Thymus (tissue), 11 donors: ENCODE results near the gene PDPR. TPM values are rescaled to one million over a fixed set of nuclear protein-coding genes. Genes with fewer than 3 reads are reported as not detected.
"Not testable (repeated sequence)": the region's sequence is repeated elsewhere in the genome, so short reads cannot be mapped to it uniquely, and the experiment has no call there.

Experiments
- DNase-seq, 9 donors: peaks; one replicate each; pipeline ENCODE4 v3.0.0-alpha.2; 2013; ENCODE audit warnings: low spot score in 9 of 9, low read depth in 6 of 9, missing footprints in 1 of 9
- H3K27ac ChIP-seq, 2 donors: one replicate each; pipeline ENCODE4 v1.5.1; 2013; ENCODE audit warnings: control low read depth in 1 of 2, low read depth in 1 of 2, low read length in 1 of 2, mild to moderate bottlenecking in 1 of 2, moderate library complexity in 1 of 2
- H3K27me3 ChIP-seq, 2 donors: one replicate each; pipeline ENCODE4 v1.5.1; 2013; ENCODE audit warnings: low read length in 1 of 2; ENCODE audit not compliant: control insufficient read depth in 2 of 2, insufficient read depth in 1 of 2
- H3K36me3 ChIP-seq, 2 donors: one replicate each; pipeline ENCODE4 v1.5.1; 2013; ENCODE audit warnings: low read length in 1 of 2, mild to moderate bottlenecking in 1 of 2, moderate library complexity in 1 of 2; ENCODE audit not compliant: control insufficient read depth in 2 of 2, insufficient read depth in 2 of 2
- H3K4me1 ChIP-seq, 2 donors: one replicate each; pipeline ENCODE4 v1.5.1; 2013; ENCODE audit warnings: low read length in 2 of 2; ENCODE audit not compliant: control insufficient read depth in 2 of 2, insufficient read depth in 2 of 2
- H3K4me3 ChIP-seq, 2 donors: one replicate each; pipeline ENCODE4 v1.5.1; 2013; ENCODE audit warnings: low read length in 2 of 2, control low read depth in 1 of 2, mild to moderate bottlenecking in 1 of 2
- H3K9me3 ChIP-seq, 2 donors: one replicate each; pipeline ENCODE4 v1.5.1; 2013; ENCODE audit warnings: low read length in 1 of 2, mild to moderate bottlenecking in 1 of 2; ENCODE audit not compliant: control insufficient read depth in 2 of 2, insufficient read depth in 1 of 2
- WGBS: extraction: QIAGEN DNeasy Blood & Tissue Kit; methylation state at CpG from one replicate; pipeline ENCODE4 v1.1.7; 2013; 5-methylcytosine and 5-hydroxymethylcytosine counted together
- polyA plus RNA-seq: library from polyadenylated mRNA; stranded (reverse); fragments of 200-250 nt; gene quantifications from one replicate; pipeline ENCODE4 v1.2.3, GENCODE V29; 2013
- total RNA-seq: library from RNA; stranded (reverse); fragments of 120-200 nt; gene quantifications from one replicate; pipeline ENCODE4 v1.2.4, GENCODE V29; 2013
- donor health status: healthy.

The PDPR gene
- total and polyA plus RNA-seq, 2 donors, result 8.4 to 10.1 TPM

- not testable (repeated sequence) for H3K27ac ChIP-seq, H3K9me3 ChIP-seq, H3K4me1 ChIP-seq, DNase-seq, H3K27me3 ChIP-seq, H3K4me3 ChIP-seq
- 94% methylated on average over 11 of the region's 11 CpGs for WGBS
- peaks cover 50 to 58% of the 10 kb centered on the region in 2 donors for H3K36me3 ChIP-seq
Observed at GRCh38 chr16:70147853-70148252, 33.7 kb downstream of the PDPR start.

- peaks cover 50 to 58% of the 10 kb centered on the region in 2 donors for H3K36me3 ChIP-seq
- H3K9me3 ChIP-seq, H3K4me1 ChIP-seq, H3K27me3 ChIP-seq, H3K27ac ChIP-seq, H3K4me3 ChIP-seq, DNase-seq: not testable (repeated sequence)
- 98% methylated on average over 6 of the region's 6 CpGs for WGBS
Observed at GRCh38 chr16:70148453-70148852, 34.3 kb downstream of the PDPR start.

GRCh38 chr16:70149296-70149695 lies 35.2 kb downstream of the PDPR start:
- not testable (repeated sequence) for H3K4me3 ChIP-seq, DNase-seq, H3K9me3 ChIP-seq, H3K4me1 ChIP-seq, H3K27ac ChIP-seq, H3K27me3 ChIP-seq
- WGBS, result 99% methylated on average over 8 of the region's 8 CpGs
- peaks cover 55 to 57% of the 10 kb centered on the region in 2 donors for H3K36me3 ChIP-seq

GRCh38 chr16:70151391-70151790 lies 37.3 kb downstream of the PDPR start:
- no peaks in the 10 kb centered on the region for H3K27me3 ChIP-seq
- no peaks in the 10 kb centered on the region for H3K9me3 ChIP-seq
- no peak overlapping the region for H3K27ac ChIP-seq
- no peaks in the 10 kb centered on the region for H3K4me1 ChIP-seq
- peaks cover 60 to 72% of the 10 kb centered on the region in 2 donors for H3K36me3 ChIP-seq
- peak in 1 of 9 donors; percentile 2 for DNase-seq
- no peak overlapping the region for H3K4me3 ChIP-seq
- WGBS, result 97% methylated on average over 2 of the region's 2 CpGs

GRCh38 chr16:70151941-70152509 lies 37.9 kb downstream of the PDPR start:
- H3K27me3 ChIP-seq, result no peaks in the 10 kb centered on the region
- no peak overlapping the region for H3K27ac ChIP-seq
- DNase-seq, result no peak
- no peaks in the 10 kb centered on the region for H3K4me1 ChIP-seq
- H3K9me3 ChIP-seq, result no peaks in the 10 kb centered on the region
- H3K36me3 ChIP-seq, result peaks cover 67 to 78% of the 10 kb centered on the region in 2 donors
- WGBS, result 96% methylated on average over 17 of the region's 17 CpGs
- H3K4me3 ChIP-seq, result no peak overlapping the region

GRCh38 chr16:70152578-70153302 lies 38.6 kb downstream of the PDPR start:
- no peaks in the 10 kb centered on the region for H3K27me3 ChIP-seq
- no peaks in the 10 kb centered on the region for H3K4me1 ChIP-seq
- peaks cover 72 to 83% of the 10 kb centered on the region in 2 donors for H3K36me3 ChIP-seq
- H3K4me3 ChIP-seq, result no peak overlapping the region
- 98% methylated on average over 13 of the region's 13 CpGs for WGBS
- no peak overlapping the region for H3K27ac ChIP-seq
- H3K9me3 ChIP-seq, result no peaks in the 10 kb centered on the region
- DNase-seq, result no peak

- H3K27me3 ChIP-seq, H3K4me1 ChIP-seq, H3K27ac ChIP-seq, H3K4me3 ChIP-seq, H3K9me3 ChIP-seq, DNase-seq: not testable (repeated sequence)
- 95% methylated on average over 10 of the region's 10 CpGs for WGBS
- H3K36me3 ChIP-seq, result peaks cover 75 to 89% of the 10 kb centered on the region in 2 donors
Observed at GRCh38 chr16:70154736-70155135, 40.6 kb downstream of the PDPR start.

- H3K9me3 ChIP-seq, result no peaks in the 10 kb centered on the region
- H3K4me1 ChIP-seq, result no peaks in the 10 kb centered on the region
- 95% methylated on average over 29 of the region's 29 CpGs for WGBS
- no peak overlapping the region for H3K4me3 ChIP-seq
- no peak overlapping the region for H3K27ac ChIP-seq
- no peaks in the 10 kb centered on the region for H3K27me3 ChIP-seq
- peaks cover 78 to 92% of the 10 kb centered on the region in 2 donors for H3K36me3 ChIP-seq
- no peak for DNase-seq
Observed at GRCh38 chr16:70156207-70156978, 42.3 kb downstream of the PDPR start.

- no peak for DNase-seq
- WGBS, result 92% methylated on average over 11 of the region's 11 CpGs
- Histone ChIP-seq H3K4me3 (no peak overlapping the region), H3K27me3 (no peaks in the 10 kb centered on the region), H3K36me3 (peaks cover 73 to 85% of the 10 kb centered on the region in 2 donors), H3K4me1 (no peaks in the 10 kb centered on the region), H3K9me3 (no peaks in the 10 kb centered on the region), H3K27ac (no peak overlapping the region)
Observed at GRCh38 chr16:70157105-70157476, 43.0 kb downstream of the PDPR start.
